ENCODE measurements around the gene MYH8. TPM values are rescaled to one million over a fixed set of nuclear protein-coding genes. Genes with fewer than 3 reads are reported as not detected.

Gene MYH8
- total RNA-seq, 1 experiment from 2014 or later: not detected

- DNase-seq: no peak
- CTCF ChIA-PET: no interaction called here
- Mint-ChIP-seq H3K4me3 (ENCODE audit: low read depth, unreplicated experiment) (no peak overlapping the region), H3K27me3 (ENCODE audit: unreplicated experiment) (no peaks in the 10 kb centered on the region), H3K36me3 (ENCODE audit: insufficient read depth, unreplicated experiment) (no peaks in the 10 kb centered on the region), H3K9me3 (ENCODE audit: low read depth, unreplicated experiment) (peaks cover 8% of the 10 kb centered on the region), H3K27ac (ENCODE audit: unreplicated experiment) (no peak overlapping the region), H3K4me1 (ENCODE audit: low read depth, unreplicated experiment) (no peaks in the 10 kb centered on the region)
- no peak for TF ChIP-seq CTCF (IDR thresholded peaks at IDR 0.05; ENCODE audit: unreplicated experiment)
- BruUV-seq (replicated peaks): no TSS peak
- intact Hi-C loops (cut with micrococcal nuclease; ENCODE audit: unreplicated experiment): no loop called here
Observed at GRCh38 chr17:10396524-10397163, 25.1 kb downstream of the MYH8 start.

- H3K36me3 Mint-ChIP-seq (ENCODE audit: insufficient read depth, unreplicated experiment): no peaks in the 10 kb centered on the region
- peaks cover 2% of the 10 kb centered on the region for H3K9me3 Mint-ChIP-seq (ENCODE audit: low read depth, unreplicated experiment)
- no peaks in the 10 kb centered on the region for H3K27me3 Mint-ChIP-seq (ENCODE audit: unreplicated experiment)
- no peaks in the 10 kb centered on the region for H3K4me1 Mint-ChIP-seq (ENCODE audit: low read depth, unreplicated experiment)
- CTCF ChIA-PET: no interaction called here
- no peak for DNase-seq
- intact Hi-C loops (cut with micrococcal nuclease; ENCODE audit: unreplicated experiment): no loop called here
- BruUV-seq (replicated peaks): no TSS peak
- no peak overlapping the region for H3K4me3 Mint-ChIP-seq (ENCODE audit: low read depth, unreplicated experiment)
- H3K27ac Mint-ChIP-seq (ENCODE audit: unreplicated experiment): no peak overlapping the region
- no peak for TF ChIP-seq CTCF (IDR thresholded peaks at IDR 0.05; ENCODE audit: unreplicated experiment)
Observed at GRCh38 chr17:10394201-10394887, 27.4 kb downstream of the MYH8 start.

GRCh38 chr17:10392880-10393279 lies 28.9 kb downstream of the MYH8 start:
- Mint-ChIP-seq H3K36me3 (ENCODE audit: insufficient read depth, unreplicated experiment) (no peaks in the 10 kb centered on the region), H3K4me1 (ENCODE audit: low read depth, unreplicated experiment) (no peaks in the 10 kb centered on the region), H3K27me3 (ENCODE audit: unreplicated experiment) (no peaks in the 10 kb centered on the region), H3K9me3 (ENCODE audit: low read depth, unreplicated experiment) (peaks cover 6% of the 10 kb centered on the region), H3K27ac (ENCODE audit: unreplicated experiment) (no peak overlapping the region), H3K4me3 (ENCODE audit: low read depth, unreplicated experiment) (no peak overlapping the region)
- no peak for TF ChIP-seq CTCF (IDR thresholded peaks at IDR 0.05; ENCODE audit: unreplicated experiment)
- BruUV-seq (replicated peaks): no TSS peak
- intact Hi-C loops (cut with micrococcal nuclease; ENCODE audit: unreplicated experiment): no loop called here
- DNase-seq: no peak
- CTCF ChIA-PET: no interaction called here

- H3K27me3 Mint-ChIP-seq (ENCODE audit: unreplicated experiment): no peaks in the 10 kb centered on the region
- DNase-seq: no peak
- H3K4me3 Mint-ChIP-seq (ENCODE audit: low read depth, unreplicated experiment): no peak overlapping the region
- peaks cover 4% of the 10 kb centered on the region for H3K9me3 Mint-ChIP-seq (ENCODE audit: low read depth, unreplicated experiment)
- no TSS peak for BruUV-seq (replicated peaks)
- H3K4me1 Mint-ChIP-seq (ENCODE audit: low read depth, unreplicated experiment): no peaks in the 10 kb centered on the region
- H3K27ac Mint-ChIP-seq (ENCODE audit: unreplicated experiment): no peak overlapping the region
- no peaks in the 10 kb centered on the region for H3K36me3 Mint-ChIP-seq (ENCODE audit: insufficient read depth, unreplicated experiment)
- no peak for TF ChIP-seq CTCF (IDR thresholded peaks at IDR 0.05; ENCODE audit: unreplicated experiment)
- CTCF ChIA-PET: no interaction called here
- intact Hi-C loops (cut with micrococcal nuclease; ENCODE audit: unreplicated experiment): no loop called here
Observed at GRCh38 chr17:10385871-10386270, 35.9 kb downstream of the MYH8 start.
